Neural cell (in vitro differentiated cells): ENCODE data around the gene IPO13.

Experiments used
- CTCF ChIP-seq: fragments of 450-650 bp; IDR thresholded peaks from 2 replicates; pipeline ENCODE4 v1.5.1; 2014; ENCODE audit warnings: antibody characterized with exemption, mild to moderate bottlenecking, moderate library complexity; ENCODE audit not compliant: poor library complexity, severe bottlenecking
- EZH2 ChIP-seq: fragments of 200-600, 300-800 bp; shearing (Covaris generic), sonication (generic); IDR thresholded peaks from 2 replicates; pipeline ENCODE4 v1.6.1; 2014; ENCODE audit warnings: antibody characterized with exemption, low read length, borderline replicate concordance, mild to moderate bottlenecking; ENCODE audit not compliant: insufficient read depth, poor library complexity, severe bottlenecking
- POLR2AphosphoS5 ChIP-seq: IDR thresholded peaks from 2 replicates; pipeline ENCODE4 v1.6.1; 2012

GRCh38 chr1:43931711-43932660, 14.8 kb upstream of the IPO13 start:
- TF ChIP-seq CTCF (no peak), EZH2 (no peak), POLR2AphosphoS5 (no peak)
